Measurements from ENCODE around the gene FAM83D.
"Not testable (repeated sequence)": the region's sequence is repeated elsewhere in the genome, so short reads cannot be mapped to it uniquely, and the experiment has no call there.

The FAM83D gene

GRCh38 chr20:38963745-38964144 is 37.5 kb downstream of the FAM83D start:
- DNase-seq (ENCODE audit: low spot score): no peak

DNA sequence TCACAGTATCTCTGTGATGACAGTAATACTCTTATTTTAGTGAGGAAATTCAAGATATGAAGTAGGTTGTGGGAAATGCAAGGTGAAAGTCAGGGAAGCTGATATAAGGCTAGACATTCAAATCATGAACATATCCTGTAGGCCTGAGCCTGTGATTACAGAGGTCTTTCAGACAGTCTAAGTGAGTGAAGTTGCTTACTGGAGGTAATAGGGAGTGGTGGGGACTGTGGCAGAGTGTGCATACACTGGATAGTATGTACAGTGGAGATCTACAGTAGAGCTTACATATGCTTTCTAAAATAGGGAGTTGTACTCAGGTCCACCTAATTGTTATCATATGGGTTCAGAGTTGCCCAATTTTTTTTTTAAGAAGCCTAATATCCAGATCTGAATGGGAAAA is 39.0 kb downstream of the FAM83D start:
- no peak for DNase-seq (ENCODE audit: low spot score)

DNA sequence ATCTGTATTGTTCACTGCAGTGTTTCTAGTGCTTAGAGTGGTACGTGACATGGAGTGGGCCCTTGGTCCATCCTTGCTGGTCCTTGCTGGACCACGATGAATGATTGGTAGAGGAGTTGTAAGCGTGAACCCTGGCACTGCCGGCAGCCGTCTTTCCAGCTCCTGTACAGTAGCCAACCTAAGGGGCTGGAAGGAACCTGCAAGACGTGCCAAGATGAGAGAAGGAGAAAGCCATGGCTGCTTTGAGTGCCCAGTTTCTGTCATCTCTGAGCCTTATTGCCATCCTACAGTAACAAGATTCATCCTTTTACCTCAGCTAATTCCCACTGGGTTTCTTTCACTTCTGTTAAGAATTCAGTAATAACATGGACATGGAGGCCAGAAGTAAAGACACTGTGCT is 41.9 kb downstream of the FAM83D start:
- DNase-seq (ENCODE audit: low spot score): no peak

GRCh38 chr20:38969708-38970107 is 43.5 kb downstream of the FAM83D start:
- DNase-seq (ENCODE audit: low spot score): no peak

- DNase-seq (ENCODE audit: low spot score): no peak
Observed at GRCh38 chr20:38970302-38970701, 44.1 kb downstream of the FAM83D start.

DNA sequence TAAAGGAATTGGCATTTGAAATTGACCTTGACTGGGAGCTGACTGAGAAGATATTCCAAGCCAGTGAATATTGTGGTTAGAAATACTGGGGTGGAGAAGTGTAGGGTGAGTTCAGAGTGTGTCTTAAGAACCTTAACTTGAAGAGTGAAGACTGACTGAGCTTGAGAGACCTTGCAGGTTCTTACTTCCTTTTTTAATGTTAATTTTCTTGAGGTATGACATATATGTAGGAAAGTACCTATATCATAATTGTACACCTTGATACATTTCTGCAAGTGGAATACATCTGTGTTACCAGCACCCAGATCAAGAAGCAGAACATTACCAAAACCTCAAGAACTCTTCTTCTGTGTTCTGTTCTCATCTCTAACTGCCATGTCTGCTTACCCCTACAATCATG is 46.9 kb downstream of the FAM83D start:
- DNase-seq (ENCODE audit: low spot score): no peak

- no peak for DNase-seq (ENCODE audit: low spot score)
Observed at GRCh38 chr20:38973645-38974044, 47.4 kb downstream of the FAM83D start.

- no peak for DNase-seq (ENCODE audit: low spot score)
Observed at GRCh38 chr20:38975539-38976120, 49.4 kb downstream of the FAM83D start.

DNA sequence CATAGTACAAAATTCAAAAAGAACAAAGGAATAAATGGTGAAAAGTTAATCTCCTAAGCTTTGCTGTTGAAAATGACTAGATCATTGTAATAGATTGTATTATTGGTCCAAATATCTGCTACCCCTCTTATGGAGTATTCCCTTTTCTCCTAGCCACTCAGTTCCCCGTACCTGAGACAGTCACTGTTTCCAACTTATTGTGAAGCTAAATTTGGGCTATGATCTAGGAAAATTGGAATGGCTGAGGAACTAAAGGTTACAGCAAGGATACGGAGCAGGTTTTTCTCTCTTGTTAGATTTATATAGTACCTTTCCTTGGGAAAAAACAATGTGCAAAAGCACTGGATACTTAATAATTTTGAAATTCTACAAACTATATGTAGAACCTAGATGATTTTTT is 53.2 kb downstream of the FAM83D start:
- no peak for DNase-seq (ENCODE audit: low spot score)

GRCh38 chr20:38979842-38980241 is 53.6 kb downstream of the FAM83D start:
- no peak for DNase-seq (ENCODE audit: low spot score)

DNA sequence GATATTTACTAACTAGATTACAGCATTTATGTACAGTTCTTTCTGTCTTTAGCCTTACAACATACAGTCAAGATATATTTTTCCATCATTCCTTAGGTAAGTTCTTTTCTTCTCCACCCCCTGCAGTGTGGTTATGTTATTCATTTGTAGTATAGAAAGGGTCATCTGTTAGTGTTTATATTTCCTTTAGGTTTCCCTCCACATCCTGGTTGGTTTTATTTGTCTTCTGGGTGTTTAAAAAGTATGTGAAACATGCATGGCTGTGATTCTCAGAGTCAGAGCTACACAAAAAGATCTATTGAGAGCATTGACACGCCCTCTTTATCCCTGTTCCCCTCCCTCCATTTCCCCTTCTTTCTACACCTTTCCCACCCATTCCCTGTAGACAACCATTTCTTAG is 56.1 kb downstream of the FAM83D start:
- no peak for DNase-seq (ENCODE audit: low spot score)

- no peak for DNase-seq (ENCODE audit: low spot score)
Observed at GRCh38 chr20:38985060-38985459, 58.8 kb downstream of the FAM83D start.

DNA sequence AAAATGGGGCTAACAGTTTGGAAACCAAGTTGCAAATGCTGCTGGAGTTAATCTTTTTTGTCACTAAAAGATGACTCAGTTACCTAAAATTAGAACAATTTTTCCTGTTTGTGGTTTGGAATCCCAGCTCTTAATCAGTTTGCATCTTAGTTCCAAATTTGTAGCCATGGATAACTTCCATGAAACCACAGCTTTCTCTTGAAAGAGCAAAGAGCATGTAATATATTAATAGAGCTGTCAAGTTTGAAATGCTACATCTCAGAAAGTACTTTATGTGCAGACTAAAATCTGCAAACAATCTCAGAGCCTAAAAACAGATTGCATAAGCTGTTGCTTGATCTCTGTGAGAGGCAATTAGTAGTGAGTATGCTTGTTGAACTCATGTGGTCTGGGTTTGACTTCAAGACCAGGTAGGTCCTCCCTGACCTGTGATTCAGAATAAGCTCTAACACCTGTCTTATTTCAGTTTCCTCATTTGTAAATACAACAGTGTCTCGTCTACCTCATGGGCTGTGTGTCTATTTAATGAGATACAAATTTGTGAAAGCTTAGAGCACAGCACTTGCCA is 59.5 kb downstream of the FAM83D start:
- no peak for DNase-seq (ENCODE audit: low spot score)

- no peak for DNase-seq (ENCODE audit: low spot score)
Observed at GRCh38 chr20:38986663-38987062, 60.4 kb downstream of the FAM83D start.

DNA sequence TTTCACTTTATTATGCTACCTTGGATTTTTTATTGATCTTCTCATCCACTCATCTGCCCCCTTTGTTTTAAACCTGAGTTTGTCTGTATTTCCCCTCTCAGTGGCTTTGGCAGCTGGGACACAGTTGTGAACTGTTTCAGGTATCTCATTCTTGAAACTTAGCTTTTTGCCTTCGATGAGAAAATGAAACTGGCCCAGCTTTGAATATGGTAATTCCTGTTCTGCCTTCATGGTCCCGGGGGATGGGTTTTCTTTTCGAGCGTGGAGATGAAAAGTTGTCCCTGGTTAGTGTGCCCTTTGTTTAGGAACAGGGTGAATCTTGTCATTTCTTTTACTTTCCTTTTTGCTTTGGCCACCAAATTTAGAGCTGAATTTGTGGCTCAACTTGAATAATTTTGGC is 61.6 kb downstream of the FAM83D start:
- DNase-seq (ENCODE audit: low spot score): no peak

- DNase-seq (ENCODE audit: low spot score): no peak
Observed at GRCh38 chr20:38990728-38991127, 64.5 kb downstream of the FAM83D start.

GRCh38 chr20:38991814-38992704 is 65.8 kb downstream of the FAM83D start:
- DNase-seq (ENCODE audit: low spot score): no peak

GRCh38 chr20:38995536-38996044 is 69.4 kb downstream of the FAM83D start:
- no peak for DNase-seq (ENCODE audit: low spot score)

- not testable (repeated sequence) for DNase-seq (ENCODE audit: low spot score)
Observed at GRCh38 chr20:38996866-38997265, 70.6 kb downstream of the FAM83D start.

DNA sequence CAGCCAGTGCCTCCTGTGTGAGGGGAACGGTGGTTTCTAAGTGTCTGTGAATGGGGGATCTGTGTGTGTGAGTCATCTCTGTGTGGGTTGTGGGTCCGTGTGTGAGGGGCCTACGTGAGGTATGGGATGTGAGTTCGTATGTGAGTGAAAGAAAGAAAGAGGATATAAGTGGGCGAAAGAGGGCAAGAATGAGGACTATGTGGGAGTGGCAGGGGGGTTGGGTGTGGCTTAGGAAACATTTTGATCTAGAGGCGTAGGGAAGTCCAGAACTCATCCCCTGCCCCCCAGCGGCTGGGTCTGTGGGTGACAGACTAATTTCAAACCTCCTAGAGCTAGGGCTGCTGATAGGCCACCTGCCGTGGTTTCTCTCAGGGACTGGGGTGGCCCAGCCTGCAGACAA is 71.4 kb downstream of the FAM83D start:
- no peak for DNase-seq (ENCODE audit: low spot score)

DNA sequence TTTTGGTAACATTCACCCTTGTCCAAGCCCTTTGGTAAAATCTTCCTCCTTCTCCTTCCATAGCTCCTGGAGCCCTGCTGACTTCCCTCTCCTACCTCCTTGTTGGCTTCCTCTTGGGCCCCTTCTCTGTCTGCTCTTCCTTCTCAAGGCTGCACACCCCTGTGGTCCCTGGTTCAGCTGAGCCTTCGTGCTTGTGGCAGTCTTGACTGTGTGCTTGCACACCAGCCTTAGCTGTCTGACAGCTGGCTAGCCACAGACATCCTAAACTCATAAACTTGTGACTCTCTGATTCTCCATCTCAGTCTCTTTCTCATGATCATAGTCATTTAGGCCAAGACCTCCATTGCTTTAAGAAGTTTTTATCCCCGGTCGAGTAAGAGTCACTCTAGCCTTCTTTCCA is 73.0 kb downstream of the FAM83D start:
- no peak for DNase-seq (ENCODE audit: low spot score)

DNA sequence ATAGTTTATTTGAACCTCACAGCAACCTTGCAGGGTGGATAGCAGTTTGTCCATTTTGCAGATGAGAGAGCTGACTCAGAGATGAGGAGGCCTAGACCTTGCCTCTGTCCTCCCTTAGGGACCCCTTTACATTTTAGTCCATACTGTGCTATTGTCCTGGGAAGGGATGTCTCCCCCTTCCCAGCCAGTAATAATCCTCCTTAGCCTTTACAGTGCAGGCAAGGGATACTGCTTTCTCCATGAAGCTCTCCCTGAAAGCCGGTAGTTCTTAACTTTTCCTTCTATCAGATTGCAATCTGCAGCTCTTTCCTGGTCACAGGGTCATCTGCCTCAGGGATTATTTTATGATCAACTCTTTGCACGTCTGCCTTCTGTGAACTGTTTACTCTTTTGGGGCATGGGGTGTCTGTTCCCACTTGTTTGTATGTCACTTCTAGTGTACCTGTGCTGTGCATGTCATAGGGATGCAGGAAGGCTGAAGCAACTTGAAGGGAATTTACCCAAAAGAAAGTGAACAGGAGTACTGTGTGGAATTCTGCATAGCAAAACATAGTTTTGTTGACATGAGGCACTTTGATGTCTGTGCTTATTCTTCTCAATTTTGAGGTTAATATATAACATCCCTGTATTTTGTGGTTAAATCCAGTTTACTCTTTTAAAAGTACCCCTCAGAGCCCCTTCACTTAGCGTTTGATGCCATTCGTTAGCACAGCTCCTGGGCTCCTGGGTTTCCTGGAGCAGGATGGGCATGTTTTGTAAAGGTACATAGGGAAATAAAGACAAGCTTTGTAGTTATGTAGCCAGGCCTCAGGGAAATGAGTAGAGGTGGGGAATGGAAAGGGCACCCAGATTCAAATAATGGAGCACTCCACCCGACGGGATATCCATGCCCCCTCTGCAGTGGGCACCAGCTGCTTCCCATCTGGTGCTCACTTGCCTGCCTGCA is 74.0 kb downstream of the FAM83D start:
- DNase-seq (ENCODE audit: low spot score): no peak

Data from CD4-positive, alpha-beta T cell treated with Interleukin-6 at 100 ng/mL for 8 hours (primary cell).